MM.1S (cell line): ENCODE measurements around the gene ICA1L.

Source experiments
- EZH2phosphoT487 ChIP-seq: fragments of 300-600 bp; sonication (generic); IDR thresholded peaks from 2 replicates; pipeline ENCODE4 v1.6.1; 2018; ENCODE audit warnings: antibody characterized with exemption, low read length
- TF ChIP-seq, protein P1 (sequence below): fragments of 300-600 bp; sonication (generic); IDR thresholded peaks from 2 replicates; pipeline ENCODE4 v1.5.1; 2016; ENCODE audit warnings: antibody characterized with exemption, low read length, mixed read lengths

DNA sequence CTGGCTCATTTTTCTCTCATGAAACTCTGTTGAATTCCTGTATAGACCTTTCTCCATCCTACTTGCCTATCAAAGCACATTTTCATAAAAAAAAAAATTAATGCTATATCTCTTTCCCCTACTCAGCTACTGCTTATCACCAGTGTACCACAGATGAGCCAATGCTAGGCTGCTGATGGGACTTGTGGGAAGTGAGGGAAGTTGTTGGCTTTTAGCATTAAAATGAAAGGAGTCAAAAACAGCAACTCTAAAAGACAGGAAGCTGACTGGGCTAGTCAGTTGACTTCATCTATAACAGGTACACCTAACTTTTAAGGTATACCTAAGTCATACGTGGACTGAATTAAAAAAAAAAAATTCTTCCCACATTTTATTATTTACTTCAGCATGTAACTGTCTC lies 134.7 kb downstream of the ICA1L start:
- TF ChIP-seq EZH2phosphoT487 = no peak
- TF ChIP-seq, protein P1, sequence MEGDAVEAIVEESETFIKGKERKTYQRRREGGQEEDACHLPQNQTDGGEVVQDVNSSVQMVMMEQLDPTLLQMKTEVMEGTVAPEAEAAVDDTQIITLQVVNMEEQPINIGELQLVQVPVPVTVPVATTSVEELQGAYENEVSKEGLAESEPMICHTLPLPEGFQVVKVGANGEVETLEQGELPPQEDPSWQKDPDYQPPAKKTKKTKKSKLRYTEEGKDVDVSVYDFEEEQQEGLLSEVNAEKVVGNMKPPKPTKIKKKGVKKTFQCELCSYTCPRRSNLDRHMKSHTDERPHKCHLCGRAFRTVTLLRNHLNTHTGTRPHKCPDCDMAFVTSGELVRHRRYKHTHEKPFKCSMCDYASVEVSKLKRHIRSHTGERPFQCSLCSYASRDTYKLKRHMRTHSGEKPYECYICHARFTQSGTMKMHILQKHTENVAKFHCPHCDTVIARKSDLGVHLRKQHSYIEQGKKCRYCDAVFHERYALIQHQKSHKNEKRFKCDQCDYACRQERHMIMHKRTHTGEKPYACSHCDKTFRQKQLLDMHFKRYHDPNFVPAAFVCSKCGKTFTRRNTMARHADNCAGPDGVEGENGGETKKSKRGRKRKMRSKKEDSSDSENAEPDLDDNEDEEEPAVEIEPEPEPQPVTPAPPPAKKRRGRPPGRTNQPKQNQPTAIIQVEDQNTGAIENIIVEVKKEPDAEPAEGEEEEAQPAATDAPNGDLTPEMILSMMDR = no peak
